Measurements from ENCODE around the gene CREM. TPM values are rescaled to one million over a fixed set of nuclear protein-coding genes. Genes with fewer than 3 reads are reported as not detected.

CREM gene
- total RNA-seq, 1 donor, result 33.7 TPM

DNA sequence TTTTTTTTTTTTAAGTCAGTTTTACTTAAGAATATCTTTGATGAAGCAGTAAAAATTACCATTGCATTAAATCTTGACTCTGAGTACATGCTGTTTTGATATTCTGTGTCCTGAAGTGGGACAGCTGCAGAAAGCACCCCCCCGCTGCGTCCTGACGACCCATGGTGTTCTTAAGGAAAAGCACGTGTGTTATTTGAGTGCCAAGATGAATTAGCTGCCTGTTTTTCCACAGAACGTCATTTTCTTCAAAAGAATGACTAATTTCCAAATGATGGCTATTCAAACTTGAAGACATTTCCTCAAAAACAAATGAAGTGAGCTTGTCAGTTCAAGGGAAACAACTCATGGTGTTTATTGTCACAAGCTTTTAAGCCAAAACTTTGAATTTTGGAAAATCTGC, 45.9 kb downstream of the CREM start:
- H3K4me3 ChIP-seq (ENCODE audit: low read depth, low read length), result no peak overlapping the region
- DNase-seq (ENCODE audit: low read depth), result peak; percentile 45
- TF ChIP-seq, protein P1, sequence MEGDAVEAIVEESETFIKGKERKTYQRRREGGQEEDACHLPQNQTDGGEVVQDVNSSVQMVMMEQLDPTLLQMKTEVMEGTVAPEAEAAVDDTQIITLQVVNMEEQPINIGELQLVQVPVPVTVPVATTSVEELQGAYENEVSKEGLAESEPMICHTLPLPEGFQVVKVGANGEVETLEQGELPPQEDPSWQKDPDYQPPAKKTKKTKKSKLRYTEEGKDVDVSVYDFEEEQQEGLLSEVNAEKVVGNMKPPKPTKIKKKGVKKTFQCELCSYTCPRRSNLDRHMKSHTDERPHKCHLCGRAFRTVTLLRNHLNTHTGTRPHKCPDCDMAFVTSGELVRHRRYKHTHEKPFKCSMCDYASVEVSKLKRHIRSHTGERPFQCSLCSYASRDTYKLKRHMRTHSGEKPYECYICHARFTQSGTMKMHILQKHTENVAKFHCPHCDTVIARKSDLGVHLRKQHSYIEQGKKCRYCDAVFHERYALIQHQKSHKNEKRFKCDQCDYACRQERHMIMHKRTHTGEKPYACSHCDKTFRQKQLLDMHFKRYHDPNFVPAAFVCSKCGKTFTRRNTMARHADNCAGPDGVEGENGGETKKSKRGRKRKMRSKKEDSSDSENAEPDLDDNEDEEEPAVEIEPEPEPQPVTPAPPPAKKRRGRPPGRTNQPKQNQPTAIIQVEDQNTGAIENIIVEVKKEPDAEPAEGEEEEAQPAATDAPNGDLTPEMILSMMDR (IDR thresholded peaks at IDR 0.05; ENCODE audit: insufficient read depth, low read depth, low read length), result no peak

DNA sequence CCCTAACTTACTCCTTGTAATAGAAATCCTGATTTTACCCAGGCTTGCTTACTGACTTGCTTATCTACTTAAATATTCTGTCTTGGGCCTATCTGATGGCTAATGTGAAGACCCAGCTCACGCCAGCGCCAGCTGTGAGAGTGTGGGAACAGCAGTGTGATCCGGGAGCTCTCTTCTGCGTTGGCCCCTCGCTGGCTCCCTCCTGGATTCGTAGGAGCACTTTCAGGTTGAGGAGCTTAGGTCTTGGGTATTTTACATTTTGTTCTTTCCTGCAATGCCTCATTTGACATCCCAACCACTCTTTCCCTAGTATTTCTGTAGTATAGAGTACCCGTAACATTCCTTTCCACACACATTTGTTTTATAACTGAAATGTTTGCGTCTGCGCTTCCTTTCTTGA, 51.7 kb downstream of the CREM start:
- H3K4me3 ChIP-seq (ENCODE audit: low read depth, low read length), result no peak overlapping the region
- no peak for DNase-seq (ENCODE audit: low read depth)
- TF ChIP-seq, protein P1 (IDR thresholded peaks at IDR 0.05; ENCODE audit: insufficient read depth, low read depth, low read length), result no peak

DNA sequence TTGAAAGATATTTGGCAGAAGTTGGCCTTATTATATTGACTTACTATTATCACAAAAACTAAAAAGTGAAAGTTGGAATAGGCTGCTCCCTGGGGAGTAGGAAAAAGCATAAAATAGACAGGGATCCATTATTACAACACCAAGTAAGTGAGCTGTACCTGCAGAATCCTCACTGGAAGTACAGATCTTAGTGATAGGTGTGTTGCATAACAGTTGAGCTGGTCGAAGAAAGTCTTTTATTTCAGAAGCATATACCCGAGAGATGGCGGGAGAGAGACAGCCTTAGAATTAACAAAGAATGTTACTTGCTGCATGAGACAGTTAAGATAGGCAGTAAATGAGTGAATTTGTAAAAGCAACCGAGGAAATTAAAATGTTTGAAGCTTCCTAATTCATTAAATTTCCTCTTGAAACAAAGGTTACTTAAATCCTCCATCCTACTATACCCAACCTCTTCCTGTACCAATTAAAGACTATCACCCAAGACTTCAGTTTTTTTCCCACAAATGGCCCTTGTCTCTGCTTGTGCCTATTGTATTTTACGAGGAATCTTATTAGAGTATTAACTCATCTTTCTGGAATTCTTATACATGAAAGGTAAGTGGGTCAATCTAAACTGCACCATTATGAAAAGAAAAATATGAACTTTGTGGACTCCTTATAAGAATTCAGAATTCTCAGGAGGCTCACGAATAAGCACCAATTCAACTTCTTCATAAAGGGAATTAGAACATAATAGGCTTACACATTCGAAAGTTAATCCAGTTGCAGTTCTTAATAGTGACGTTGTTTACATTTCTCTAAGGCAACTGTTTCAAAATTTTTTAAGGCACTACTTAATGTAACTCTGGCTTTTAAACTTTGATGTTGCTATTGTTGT, 56.2 kb downstream of the CREM start:
- H3K4me3 ChIP-seq (ENCODE audit: low read depth, low read length), result no peak overlapping the region
- no peak for DNase-seq (ENCODE audit: low read depth)
- TF ChIP-seq, protein P1 (IDR thresholded peaks at IDR 0.05; ENCODE audit: insufficient read depth, low read depth, low read length), result no peak

DNA sequence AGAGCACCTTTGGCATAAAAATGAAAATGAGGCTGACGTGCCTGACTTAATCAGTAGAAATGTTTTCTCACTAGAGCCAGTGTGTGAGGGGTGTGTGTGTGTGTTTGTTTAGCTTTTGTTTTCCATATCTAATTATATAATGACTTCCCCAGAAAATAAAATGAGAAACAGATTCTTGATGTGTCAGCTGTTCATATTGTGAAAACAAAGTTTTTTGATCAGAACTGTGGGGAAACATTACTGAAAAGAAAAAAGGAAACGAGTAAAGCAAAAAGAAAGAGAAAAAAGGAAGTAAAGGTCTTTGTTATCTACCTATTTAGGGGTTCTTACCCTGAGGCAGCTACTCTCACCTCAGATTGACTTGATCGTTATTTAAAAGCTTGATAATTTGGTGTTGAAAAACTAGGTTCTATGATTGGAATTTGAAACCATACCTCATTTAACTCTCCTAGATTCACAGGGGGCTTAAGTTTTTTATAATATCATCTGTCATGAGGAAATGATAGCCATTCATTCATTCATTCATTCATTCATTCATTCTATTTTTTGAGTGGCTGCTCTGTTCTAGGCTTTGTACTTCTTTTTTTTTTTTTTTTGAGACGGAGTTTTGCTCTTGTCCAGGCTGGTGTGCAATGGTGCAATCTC, 58.0 kb downstream of the CREM start:
- no peak overlapping the region for H3K4me3 ChIP-seq (ENCODE audit: low read depth, low read length)
- DNase-seq (ENCODE audit: low read depth), result no peak
- TF ChIP-seq, protein P1 (IDR thresholded peaks at IDR 0.05; ENCODE audit: insufficient read depth, low read depth, low read length), result no peak

DNA sequence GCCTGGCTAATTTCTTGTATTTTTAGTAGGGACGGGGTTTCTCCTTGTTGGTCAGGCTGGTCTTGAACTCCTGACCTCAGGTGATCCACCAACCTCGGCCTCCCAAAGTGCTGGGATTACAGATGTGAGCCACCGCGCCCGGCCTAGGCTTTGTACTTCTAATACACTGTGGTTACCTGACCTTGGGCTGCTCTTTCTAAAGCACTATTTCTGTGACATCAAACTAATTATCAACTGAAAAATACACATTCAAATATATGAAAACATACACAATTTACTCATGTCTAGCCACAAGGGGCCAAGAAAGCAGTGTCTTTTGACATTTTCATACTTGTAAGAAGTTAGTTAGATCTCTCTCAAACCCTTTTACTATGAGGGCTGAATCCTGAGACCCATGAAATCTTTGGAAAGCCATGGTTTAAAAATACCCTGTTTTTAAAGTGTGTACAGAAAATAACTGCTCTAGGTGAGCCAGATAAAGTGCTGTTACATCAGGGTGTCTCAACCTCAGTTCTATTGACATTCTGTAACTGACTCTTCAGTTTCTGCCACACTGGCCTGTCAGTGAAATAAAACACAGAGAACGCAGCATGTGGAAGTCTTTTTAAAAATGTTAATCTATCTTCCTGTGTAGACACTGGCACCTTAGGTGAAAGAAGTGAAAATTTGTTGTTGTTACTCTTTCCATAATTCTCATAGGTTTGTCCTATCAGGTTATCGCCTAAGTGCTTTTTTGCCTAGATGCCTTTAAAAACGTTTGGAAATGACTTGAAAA, 58.8 kb downstream of the CREM start:
- DNase-seq (ENCODE audit: low read depth), result no peak

DNA sequence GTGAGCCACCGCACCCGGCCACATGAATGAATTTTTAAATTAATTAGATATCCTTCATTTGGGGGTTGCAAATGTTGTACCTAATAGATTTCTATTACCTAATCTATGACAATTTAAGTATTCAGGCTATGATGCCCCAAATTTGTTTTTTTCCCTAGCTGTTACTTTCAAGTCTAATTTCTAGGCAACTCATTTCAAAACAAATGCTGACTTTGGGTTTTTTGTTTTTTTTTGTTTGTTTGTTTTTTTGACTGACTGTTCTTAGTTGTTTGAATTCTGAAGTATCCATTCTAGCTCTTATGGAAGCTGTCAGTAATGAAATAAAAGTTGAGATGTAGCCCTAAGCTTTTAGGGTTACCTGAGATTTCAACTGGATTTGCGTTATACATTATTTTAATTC, 62.3 kb downstream of the CREM start:
- DNase-seq (ENCODE audit: low read depth), result no peak
- TF ChIP-seq, protein P1 (IDR thresholded peaks at IDR 0.05; ENCODE audit: insufficient read depth, low read depth, low read length), result no peak
- H3K4me3 ChIP-seq (ENCODE audit: low read depth, low read length), result no peak overlapping the region

More for the DNA sequence above, 58.8 kb downstream of the CREM start:
- H3K4me3 ChIP-seq (ENCODE audit: low read depth, low read length), result no peak overlapping the region
- TF ChIP-seq, protein P1 (IDR thresholded peaks at IDR 0.05; ENCODE audit: insufficient read depth, low read depth, low read length), result no peak

All from fibroblast of villous mesenchyme (primary cell).